Body of pancreas (tissue), 4 donors: ENCODE results near the gene GRIK4. TPM values are rescaled to one million over a fixed set of nuclear protein-coding genes. Genes with fewer than 3 reads are reported as not detected.

Source experiments
- ATAC-seq: fragments of 150-250 bp; one replicate; pipeline ENCODE4 v1.9.1; 2016
- DNase-seq, 4 donors: peaks; one replicate each; pipeline ENCODE4 v3.0.0-alpha.2; 2019
- H3K27ac ChIP-seq, 4 donors: fragments of 200-600 bp; sonication (generic); 1 replicate in 3 of 4; 2 replicates in 1 of 4; pipeline versions ENCODE4 v1.5.1 to v1.6.1; 2016 to 2019; ENCODE audit warnings: mild to moderate bottlenecking in 1 of 4, mixed read lengths in 1 of 4, moderate library complexity in 1 of 4
- H3K27me3 ChIP-seq, 2 donors: fragments of 200-600 bp; sonication (generic); one replicate each; pipeline ENCODE4 v1.6.0; 2016; ENCODE audit warnings: mild to moderate bottlenecking in 1 of 2
- H3K36me3 ChIP-seq, 2 donors: fragments of 200-600 bp; sonication (generic); replicated peaks in 1 of 2; 2 replicates each; pipeline ENCODE4 v1.5.1; 2016; ENCODE audit warnings: low read depth in 2 of 2; ENCODE audit not compliant: insufficient read depth in 1 of 2
- H3K4me1 ChIP-seq: fragments of 200-600 bp; sonication (generic); one replicate; pipeline ENCODE4 v1.6.0; 2016
- H3K4me3 ChIP-seq, 2 donors: fragments of 200-600 bp; sonication (generic); 1 replicate in 1 of 2; 2 replicates in 1 of 2; pipeline ENCODE4 v1.5.1; 2016 to 2019
- H3K9me3 ChIP-seq, 3 donors: fragments of 200-600 bp; sonication (generic); 1 replicate in 2 of 3; 2 replicates in 1 of 3; pipeline ENCODE4 v1.5.1; 2016
- POLR2A ChIP-seq, 3 donors: fragments of 450-650 bp; IDR thresholded peaks; one replicate each; pipeline ENCODE4 v1.6.1; 2016; ENCODE audit warnings: antibody characterized with exemption in 3 of 3, mild to moderate bottlenecking in 2 of 3
- WGBS, 2 donors: methylation state at CpG; one replicate each; pipeline ENCODE4 v1.1.5; 2017; 5-methylcytosine and 5-hydroxymethylcytosine counted together
- intact Hi-C: fragments of 100-400 bp; cut with DNase I; formaldehyde crosslinking; loops from one replicate; pipeline ENCODE4 v1.15.1; 2023
- total RNA-seq, 2 donors: library from RNA; depleted of rRNA; stranded (reverse); fragments of >200 nt; gene quantifications; one replicate each; pipeline ENCODE4 v1.1.0, GENCODE V29; 2016
- TF ChIP-seq, protein P1 (sequence below), 7 experiments: fragments of 450-650 bp in 4 of 7; fragments of 200-600 bp in 3 of 7; sonication (generic) in 3 of 7; IDR thresholded peaks; one replicate each; pipeline ENCODE4 v1.5.1; 2016 to 2019; ENCODE audit warnings: antibody characterized with exemption in 7 of 7

The GRIK4 gene
- total RNA-seq, 2 donors from 2014 or later, result not detected

DNA sequence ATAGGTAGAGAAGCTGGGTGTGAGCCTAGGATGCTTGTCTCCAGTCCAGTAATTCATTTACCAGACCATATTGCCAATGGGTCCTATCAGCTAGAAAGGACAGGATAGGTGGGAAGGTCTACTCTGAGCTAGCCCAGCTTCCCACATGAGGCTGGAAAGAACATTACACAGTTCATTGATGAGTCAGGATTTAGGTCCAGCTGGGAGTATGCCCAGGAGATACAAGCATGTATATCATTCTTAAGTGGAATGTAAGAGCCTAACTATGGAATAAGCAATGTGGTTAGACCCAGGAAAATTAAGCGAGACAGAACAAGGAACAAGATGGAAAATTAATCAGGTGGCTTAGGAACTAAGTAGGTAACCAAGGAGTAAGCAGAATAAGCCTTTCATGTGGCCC is 453.3 kb downstream of the GRIK4 start:
- intact Hi-C loops, result no loop called here
- DNase-seq (no peak), ATAC-seq (no peak)
- Histone ChIP-seq H3K36me3 (no peaks in the 10 kb centered on the region), H3K4me3 (no peak overlapping the region), H3K4me1 (no peaks in the 10 kb centered on the region), H3K9me3 (no peaks in the 10 kb centered on the region), H3K27ac (no peak overlapping the region), H3K27me3 (no peaks in the 10 kb centered on the region)
- 82 to 88% methylated on average over 1 of the region's 1 CpG for WGBS, 2 donors
- TF ChIP-seq POLR2A (IDR thresholded peaks at IDR 0.05), result no peak
- TF ChIP-seq, protein P1, sequence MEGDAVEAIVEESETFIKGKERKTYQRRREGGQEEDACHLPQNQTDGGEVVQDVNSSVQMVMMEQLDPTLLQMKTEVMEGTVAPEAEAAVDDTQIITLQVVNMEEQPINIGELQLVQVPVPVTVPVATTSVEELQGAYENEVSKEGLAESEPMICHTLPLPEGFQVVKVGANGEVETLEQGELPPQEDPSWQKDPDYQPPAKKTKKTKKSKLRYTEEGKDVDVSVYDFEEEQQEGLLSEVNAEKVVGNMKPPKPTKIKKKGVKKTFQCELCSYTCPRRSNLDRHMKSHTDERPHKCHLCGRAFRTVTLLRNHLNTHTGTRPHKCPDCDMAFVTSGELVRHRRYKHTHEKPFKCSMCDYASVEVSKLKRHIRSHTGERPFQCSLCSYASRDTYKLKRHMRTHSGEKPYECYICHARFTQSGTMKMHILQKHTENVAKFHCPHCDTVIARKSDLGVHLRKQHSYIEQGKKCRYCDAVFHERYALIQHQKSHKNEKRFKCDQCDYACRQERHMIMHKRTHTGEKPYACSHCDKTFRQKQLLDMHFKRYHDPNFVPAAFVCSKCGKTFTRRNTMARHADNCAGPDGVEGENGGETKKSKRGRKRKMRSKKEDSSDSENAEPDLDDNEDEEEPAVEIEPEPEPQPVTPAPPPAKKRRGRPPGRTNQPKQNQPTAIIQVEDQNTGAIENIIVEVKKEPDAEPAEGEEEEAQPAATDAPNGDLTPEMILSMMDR (IDR thresholded peaks at IDR 0.05), result no peak

DNA sequence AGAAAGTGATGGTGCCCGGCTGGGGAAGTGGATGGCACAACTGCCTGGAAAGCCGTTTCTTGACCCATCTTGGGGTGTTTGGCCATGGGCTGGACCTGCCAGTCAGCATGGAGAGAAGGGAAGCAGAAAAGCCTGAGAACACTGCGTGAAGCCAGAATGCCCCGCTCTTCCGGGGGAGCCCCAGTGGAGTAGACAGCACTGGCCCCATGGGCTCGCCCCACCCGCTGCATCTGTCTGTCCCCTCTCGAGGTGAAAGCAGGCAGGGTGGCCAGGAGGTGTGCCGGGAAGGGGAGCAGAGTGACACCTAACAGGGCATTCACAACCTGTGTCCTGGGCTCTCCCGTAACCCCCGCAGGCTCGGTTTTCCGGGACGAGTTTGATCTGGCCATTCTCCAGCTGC is 455.3 kb downstream of the GRIK4 start:
- Histone ChIP-seq H3K4me3 (no peak overlapping the region), H3K9me3 (no peaks in the 10 kb centered on the region), H3K27ac (no peak overlapping the region), H3K4me1 (no peaks in the 10 kb centered on the region), H3K27me3 (no peaks in the 10 kb centered on the region), H3K36me3 (no peaks in the 10 kb centered on the region)
- ATAC-seq (no peak), DNase-seq (no peak)
- TF ChIP-seq POLR2A (IDR thresholded peaks at IDR 0.05), result no peak
- TF ChIP-seq, protein P1 (IDR thresholded peaks at IDR 0.05), result no peak
- 79 to 80% methylated on average over 11 to 14 of the region's 14 CpGs for WGBS, 2 donors
- intact Hi-C loops, result no loop called here

DNA sequence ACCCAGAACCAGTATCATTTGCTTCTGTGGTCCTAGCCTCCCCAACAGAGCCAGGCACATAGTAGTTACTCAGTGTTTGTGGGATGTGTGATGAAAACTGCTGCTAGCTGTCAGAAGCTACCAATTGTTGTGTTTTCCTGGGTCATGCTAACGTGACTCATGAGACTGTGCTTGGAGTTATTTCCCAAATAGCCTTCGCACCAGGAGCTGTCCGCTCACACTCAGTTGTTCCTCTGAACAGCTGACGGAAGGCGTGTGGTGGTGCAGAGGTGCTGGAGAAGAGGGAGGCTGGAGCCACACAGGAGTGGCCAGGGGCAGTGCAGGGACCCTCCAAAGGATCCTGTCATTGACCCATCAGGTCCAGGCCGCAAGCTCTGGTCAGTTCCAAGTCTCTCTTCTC is 458.4 kb downstream of the GRIK4 start:
- intact Hi-C loops, result no loop called here
- DNase-seq, result no peak
- 75 to 77% methylated on average over 6 of the region's 6 CpGs for WGBS, 2 donors
- Histone ChIP-seq H3K27ac (no peak overlapping the region), H3K4me1 (no peaks in the 10 kb centered on the region), H3K27me3 (no peaks in the 10 kb centered on the region), H3K4me3 (no peak overlapping the region), H3K36me3 (no peaks in the 10 kb centered on the region), H3K9me3 (no peaks in the 10 kb centered on the region)
- TF ChIP-seq POLR2A (IDR thresholded peaks at IDR 0.05), result no peak
- TF ChIP-seq, protein P1 (IDR thresholded peaks at IDR 0.05), result no peak
- no peak for ATAC-seq

DNA sequence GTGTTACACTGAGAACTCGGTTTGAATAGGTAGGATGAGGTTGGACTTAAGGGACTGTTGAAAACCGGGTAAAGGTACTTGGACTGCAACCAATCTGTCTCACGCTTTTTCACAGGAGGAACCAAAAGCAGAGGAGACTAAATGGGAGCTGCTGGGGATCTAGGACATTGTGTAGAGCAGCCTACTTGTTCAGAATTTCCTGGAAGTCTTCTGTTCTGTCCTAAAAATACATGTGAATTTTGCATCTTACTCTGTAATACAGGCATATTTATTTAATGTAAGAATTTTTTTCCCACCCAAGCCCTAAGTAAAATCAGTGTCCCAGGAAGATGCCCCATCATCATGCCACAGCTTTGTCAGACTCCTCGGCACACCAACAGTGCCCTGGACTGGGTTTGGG is 460.3 kb downstream of the GRIK4 start:
- DNase-seq (no peak), ATAC-seq (no peak)
- Histone ChIP-seq H3K27ac (no peak overlapping the region), H3K27me3 (no peaks in the 10 kb centered on the region), H3K36me3 (no peaks in the 10 kb centered on the region), H3K4me3 (no peak overlapping the region), H3K9me3 (no peaks in the 10 kb centered on the region), H3K4me1 (no peaks in the 10 kb centered on the region)
- intact Hi-C loops, result no loop called here
- TF ChIP-seq POLR2A (IDR thresholded peaks at IDR 0.05), result no peak
- TF ChIP-seq, protein P1 (IDR thresholded peaks at IDR 0.05), result no peak
- 68 to 73% methylated on average over 4 of the region's 4 CpGs for WGBS, 2 donors

DNA sequence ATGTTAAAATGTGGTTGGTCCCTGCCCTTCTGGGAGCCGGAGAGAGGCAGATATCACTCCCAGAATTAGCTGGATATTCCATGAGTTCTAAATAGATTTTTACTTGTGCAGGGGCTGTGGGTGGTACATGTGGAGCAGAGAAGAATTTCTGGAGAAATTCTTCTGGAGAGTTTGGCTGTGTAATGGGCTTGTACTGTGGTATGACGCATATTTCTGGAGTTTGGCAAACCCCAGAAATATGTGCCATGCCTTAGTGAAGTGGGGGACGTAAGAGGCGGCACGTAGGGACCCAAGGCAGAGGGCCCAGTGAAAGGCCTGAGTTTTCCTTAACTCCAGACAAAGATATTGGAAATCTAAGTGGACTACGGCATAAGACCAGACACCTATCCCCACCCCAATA is 461.1 kb downstream of the GRIK4 start:
- intact Hi-C loops, result no loop called here
- WGBS, 2 donors, result 87 to 90% methylated on average over 6 of the region's 6 CpGs
- Histone ChIP-seq H3K27ac (no peak overlapping the region), H3K4me1 (no peaks in the 10 kb centered on the region), H3K27me3 (no peaks in the 10 kb centered on the region), H3K36me3 (no peaks in the 10 kb centered on the region), H3K4me3 (no peak overlapping the region), H3K9me3 (no peaks in the 10 kb centered on the region)
- ATAC-seq (no peak), DNase-seq (no peak)
- TF ChIP-seq POLR2A (IDR thresholded peaks at IDR 0.05), result no peak
- TF ChIP-seq, protein P1 (IDR thresholded peaks at IDR 0.05), result no peak
